Fibroblast of lung (primary cell): ENCODE results near the gene QSOX1. TPM values are rescaled to one million over a fixed set of nuclear protein-coding genes. Genes with fewer than 3 reads are reported as not detected.

ENCODE experiments used
- DNase-seq, 2 donors: peaks; one replicate each; pipeline versions ENCODE4 v3.0.0 to v3.0.0-alpha.2; 2010; ENCODE audit warnings: low read depth in 2 of 2
- H2AFZ ChIP-seq: 2 replicates; pipeline ENCODE4 v1.5.1; 2012; ENCODE audit warnings: low read length, control low read depth, inconsistent platforms
- H3K27ac ChIP-seq: 2 replicates; pipeline ENCODE4 v1.5.1; 2011; ENCODE audit warnings: low read length, control low read depth; ENCODE audit not compliant: insufficient read depth
- H3K27me3 ChIP-seq: 2 replicates; pipeline ENCODE4 v1.5.1; 2011; ENCODE audit warnings: mild to moderate bottlenecking, low read length; ENCODE audit not compliant: control insufficient read depth, insufficient read depth
- H3K36me3 ChIP-seq: 2 replicates; pipeline ENCODE4 v1.5.1; 2011; ENCODE audit warnings: low read length; ENCODE audit not compliant: control insufficient read depth, insufficient read depth
- H3K4me1 ChIP-seq: 2 replicates; pipeline ENCODE4 v1.5.1; 2011; ENCODE audit warnings: low read length; ENCODE audit not compliant: control insufficient read depth, insufficient read depth; ENCODE audit errors: extremely low read depth
- H3K4me2 ChIP-seq: 2 replicates; pipeline ENCODE4 v1.5.1; 2011; ENCODE audit warnings: low read length, control low read depth; ENCODE audit not compliant: insufficient read depth; ENCODE audit errors: extremely low read depth
- H3K4me3 ChIP-seq, 4 experiments: fragments of 200-600 bp in 1 of 4; sonication (generic) in 1 of 4; replicated peaks in 1 of 4; 2 replicates each; pipeline ENCODE4 v1.5.1; 2011 to 2016; ENCODE audit warnings: low read length in 4 of 4, low read depth in 3 of 4, mild to moderate bottlenecking in 3 of 4, control low read depth in 2 of 4, inconsistent platforms in 1 of 4, mixed read lengths in 1 of 4; ENCODE audit not compliant: insufficient read depth in 1 of 4; ENCODE audit errors: control extremely low read depth in 1 of 4
- H3K79me2 ChIP-seq: 2 replicates; pipeline ENCODE4 v1.5.1; 2012; ENCODE audit warnings: mild to moderate bottlenecking, low read length, inconsistent platforms; ENCODE audit not compliant: control insufficient read depth, insufficient read depth
- H3K9ac ChIP-seq: 2 replicates; pipeline ENCODE4 v1.5.1; 2011; ENCODE audit warnings: mild to moderate bottlenecking, low read length, control low read depth; ENCODE audit not compliant: insufficient read depth
- H3K9me3 ChIP-seq: 2 replicates; pipeline ENCODE4 v1.5.1; 2012; ENCODE audit warnings: low read depth, low read length; ENCODE audit not compliant: control insufficient read depth, insufficient read depth
- H4K20me1 ChIP-seq: 2 replicates; pipeline ENCODE4 v1.5.1; 2011; ENCODE audit warnings: low read length; ENCODE audit not compliant: control insufficient read depth, insufficient read depth; ENCODE audit errors: extremely low read depth
- EZH2 ChIP-seq: IDR thresholded peaks from 2 replicates; pipeline ENCODE4 v1.5.1; 2012; ENCODE audit warnings: low read length, control low read depth, mild to moderate bottlenecking; ENCODE audit errors: missing control alignments
- polyA plus RNA-seq, 2 donors: library from polyadenylated mRNA; depleted of rRNA in 1 of 2; stranded (reverse) in 1 of 2; unstranded in 1 of 2; fragments of >200 nt; gene quantifications; 2 replicates each; pipeline ENCODE4 v1.2.1, GENCODE V29; 2011 to 2012; ENCODE audit warnings: missing spikeins in 1 of 2
- total RNA-seq: library from RNA; depleted of rRNA; stranded (reverse); fragments of >200 nt; gene quantifications from 2 replicates; pipeline ENCODE4 v1.2.1, GENCODE V29; 2014
- TF ChIP-seq, protein P1 (sequence below), 2 donors: IDR thresholded peaks in 1 of 2; conservative IDR thresholded peaks in 1 of 2; 1 replicate in 1 of 2; 2 replicates in 1 of 2; pipeline ENCODE4 v1.5.1; 2011 to 2012; ENCODE audit warnings: low read length in 2 of 2, control low read depth in 1 of 2, inconsistent platforms in 1 of 2, low read depth in 1 of 2, mild to moderate bottlenecking in 1 of 2

QSOX1 gene
- total and polyA plus RNA-seq, 2 donors (not counting 1 experiment from before 2014, with no cell fraction given), result 799 to 1,312 TPM

DNA sequence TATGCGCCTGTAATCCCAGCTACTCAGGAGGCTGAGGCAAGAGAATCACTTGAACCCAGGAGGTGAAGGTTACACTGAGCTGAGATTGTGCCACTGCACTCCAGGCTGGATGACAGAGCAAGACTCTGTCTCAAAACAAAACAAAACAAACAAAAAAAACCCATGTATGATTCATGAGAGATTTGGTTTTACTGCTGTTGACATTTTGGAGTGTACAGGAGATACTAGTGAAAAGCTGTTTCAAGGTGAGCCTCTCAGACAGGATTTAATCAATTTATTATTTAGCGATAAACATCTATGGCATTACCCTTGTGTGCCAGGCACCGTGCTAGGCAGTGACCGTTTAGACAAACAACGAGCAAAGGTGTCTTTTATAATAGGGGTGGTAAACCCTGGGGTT is 91.9 kb downstream of the QSOX1 start:
- Histone ChIP-seq H3K36me3 (no peaks in the 10 kb centered on the region), H3K9ac (no peak overlapping the region), H3K4me2 (no peak overlapping the region), H2AFZ (no peak overlapping the region), H3K79me2 (no peaks in the 10 kb centered on the region), H3K27me3 (peaks cover 5% of the 10 kb centered on the region), H3K4me1 (no peaks in the 10 kb centered on the region), H4K20me1 (no peaks in the 10 kb centered on the region), H3K9me3 (no peaks in the 10 kb centered on the region), H3K27ac (no peak overlapping the region), H3K4me3 (no peak overlapping the region)
- TF ChIP-seq EZH2, result no peak
- TF ChIP-seq, protein P1, sequence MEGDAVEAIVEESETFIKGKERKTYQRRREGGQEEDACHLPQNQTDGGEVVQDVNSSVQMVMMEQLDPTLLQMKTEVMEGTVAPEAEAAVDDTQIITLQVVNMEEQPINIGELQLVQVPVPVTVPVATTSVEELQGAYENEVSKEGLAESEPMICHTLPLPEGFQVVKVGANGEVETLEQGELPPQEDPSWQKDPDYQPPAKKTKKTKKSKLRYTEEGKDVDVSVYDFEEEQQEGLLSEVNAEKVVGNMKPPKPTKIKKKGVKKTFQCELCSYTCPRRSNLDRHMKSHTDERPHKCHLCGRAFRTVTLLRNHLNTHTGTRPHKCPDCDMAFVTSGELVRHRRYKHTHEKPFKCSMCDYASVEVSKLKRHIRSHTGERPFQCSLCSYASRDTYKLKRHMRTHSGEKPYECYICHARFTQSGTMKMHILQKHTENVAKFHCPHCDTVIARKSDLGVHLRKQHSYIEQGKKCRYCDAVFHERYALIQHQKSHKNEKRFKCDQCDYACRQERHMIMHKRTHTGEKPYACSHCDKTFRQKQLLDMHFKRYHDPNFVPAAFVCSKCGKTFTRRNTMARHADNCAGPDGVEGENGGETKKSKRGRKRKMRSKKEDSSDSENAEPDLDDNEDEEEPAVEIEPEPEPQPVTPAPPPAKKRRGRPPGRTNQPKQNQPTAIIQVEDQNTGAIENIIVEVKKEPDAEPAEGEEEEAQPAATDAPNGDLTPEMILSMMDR (conservative IDR thresholded peaks at IDR 0.05 in 1 of 2, IDR thresholded peaks at IDR 0.05 in 1 of 2; ENCODE audit: low read depth in 1 of 2, low read length in 2 of 2), result no peak
- no peak for DNase-seq

DNA sequence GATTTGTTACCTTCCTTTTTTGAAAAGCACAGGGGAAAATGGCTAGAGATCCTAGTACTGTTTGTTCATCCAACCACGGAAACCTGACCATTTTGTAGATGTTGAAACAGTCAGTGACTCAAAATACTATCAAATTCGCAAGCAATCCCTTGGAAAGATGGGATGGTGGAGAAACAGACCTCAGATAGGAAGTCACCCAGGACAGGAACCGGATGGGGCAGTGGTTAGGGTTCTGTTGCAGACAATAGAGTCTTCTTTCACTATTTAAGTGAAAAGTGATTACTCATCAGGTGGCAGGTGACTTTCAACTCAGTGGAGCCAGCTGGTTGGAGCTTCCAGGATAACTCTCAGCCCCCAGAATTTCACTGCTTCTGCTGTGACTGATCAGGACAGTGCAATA is 92.4 kb downstream of the QSOX1 start:
- Histone ChIP-seq H3K4me3 (no peak overlapping the region), H3K79me2 (no peaks in the 10 kb centered on the region), H3K4me1 (no peaks in the 10 kb centered on the region), H3K27me3 (peaks cover 5% of the 10 kb centered on the region), H4K20me1 (no peaks in the 10 kb centered on the region), H3K9ac (no peak overlapping the region), H3K27ac (no peak overlapping the region), H3K4me2 (no peak overlapping the region), H2AFZ (no peak overlapping the region), H3K9me3 (no peaks in the 10 kb centered on the region), H3K36me3 (no peaks in the 10 kb centered on the region)
- no peak for DNase-seq
- TF ChIP-seq EZH2, result no peak
- TF ChIP-seq, protein P1 (conservative IDR thresholded peaks at IDR 0.05 in 1 of 2, IDR thresholded peaks at IDR 0.05 in 1 of 2; ENCODE audit: low read depth in 1 of 2, low read length in 2 of 2), result no peak

DNA sequence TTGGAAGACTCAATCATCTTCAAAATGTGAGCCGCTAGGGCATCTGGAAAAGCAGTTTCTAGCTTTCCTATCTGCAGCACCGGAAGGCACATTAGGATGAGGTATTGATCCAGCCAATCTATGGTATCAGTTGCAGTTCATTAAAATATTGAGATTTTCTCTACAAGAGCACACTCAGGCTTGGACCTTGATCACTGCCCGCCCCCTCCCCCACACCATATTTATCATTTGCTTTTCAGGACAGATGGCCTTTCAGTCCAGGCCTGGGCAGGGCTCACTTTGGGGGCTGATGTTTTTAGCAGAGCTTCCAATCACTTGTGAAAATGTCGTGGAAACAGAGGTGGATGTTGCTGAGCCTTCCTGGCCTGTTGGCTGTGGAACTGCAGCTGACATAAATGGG is 92.9 kb downstream of the QSOX1 start:
- H3K9me3 ChIP-seq, result no peaks in the 10 kb centered on the region
- H3K4me1 ChIP-seq, result no peaks in the 10 kb centered on the region
- H3K4me2 ChIP-seq, result no peak overlapping the region
- DNase-seq, result no peak
- H3K36me3 ChIP-seq, result no peaks in the 10 kb centered on the region
- H4K20me1 ChIP-seq, result no peaks in the 10 kb centered on the region
- H3K4me3 ChIP-seq, result no peak overlapping the region
- peaks cover 5% of the 10 kb centered on the region for H3K27me3 ChIP-seq
- H3K9ac ChIP-seq, result no peak overlapping the region
- H3K79me2 ChIP-seq, result no peaks in the 10 kb centered on the region
- H3K27ac ChIP-seq, result no peak overlapping the region
- TF ChIP-seq, protein P1 (conservative IDR thresholded peaks at IDR 0.05 in 1 of 2, IDR thresholded peaks at IDR 0.05 in 1 of 2; ENCODE audit: low read depth in 1 of 2, low read length in 2 of 2), result no peak
- TF ChIP-seq EZH2, result no peak
- H2AFZ ChIP-seq, result no peak overlapping the region
